Iris pigment epithelial cell (primary cell): ENCODE data around the gene PASD1.

Source experiments
- DNase-seq: peaks from one replicate; pipeline ENCODE4 v3.0.0-alpha.2; 2011; ENCODE audit warnings: low read depth

PASD1 gene

GRCh38 chrX:151701531-151701930, 138.1 kb downstream of the PASD1 start:
- DNase-seq: no peak

GRCh38 chrX:151702026-151702714, 138.7 kb downstream of the PASD1 start:
- no peak for DNase-seq

- DNase-seq: no peak
These were observed 139.4 kb downstream of the PASD1 start for GRCh38 chrX:151702741-151703340.

- DNase-seq: no peak
These were observed 140.0 kb downstream of the PASD1 start for GRCh38 chrX:151703487-151703886.

- no peak for DNase-seq
These were observed 140.7 kb downstream of the PASD1 start for GRCh38 chrX:151704041-151704663.

- no peak for DNase-seq
These were observed 145.3 kb downstream of the PASD1 start for GRCh38 chrX:151708821-151709220.

GRCh38 chrX:151710457-151710856, 147.0 kb downstream of the PASD1 start:
- DNase-seq: no peak

GRCh38 chrX:151711154-151711553, 147.7 kb downstream of the PASD1 start:
- DNase-seq: no peak

- DNase-seq: no peak
These were observed 148.3 kb downstream of the PASD1 start for GRCh38 chrX:151711787-151712186.

- DNase-seq: no peak
These were observed 148.8 kb downstream of the PASD1 start for GRCh38 chrX:151712253-151712652.

GRCh38 chrX:151713849-151714248, 150.4 kb downstream of the PASD1 start:
- DNase-seq: peak; percentile 6

- no peak for DNase-seq
These were observed 150.9 kb downstream of the PASD1 start for GRCh38 chrX:151714362-151714761.

- DNase-seq: no peak
These were observed 152.3 kb downstream of the PASD1 start, which contains the start of gene FATE1 for GRCh38 chrX:151715752-151716151. Gene FATE1 (plus strand): TSS chrX:151716035. CDS start chrX:151716120, 85 bp downstream.

- DNase-seq: no peak
These were observed 158.9 kb downstream of the PASD1 start for GRCh38 chrX:151722241-151722846.

GRCh38 chrX:151723156-151723760, 159.8 kb downstream of the PASD1 start:
- DNase-seq: no peak

- no peak for DNase-seq
These were observed 161.3 kb downstream of the PASD1 start for GRCh38 chrX:151724563-151725337.

- DNase-seq: no peak
These were observed 161.8 kb downstream of the PASD1 start for GRCh38 chrX:151725338-151725614.
